GM12878 (cell line): Measurements from ENCODE around the gene ARL16. TPM values are rescaled to one million over a fixed set of nuclear protein-coding genes. Genes with fewer than 3 reads are reported as not detected.

ENCODE experiments used
- ATF2 ChIP-seq: IDR thresholded peaks from 2 replicates; pipeline ENCODE4 v1.6.1; 2012; ENCODE audit warnings: low read length, inconsistent platforms
- BHLHE40 ChIP-seq, 2 experiments: fragments of 450-650 bp in 1 of 2; IDR thresholded peaks; 2 replicates each; pipeline ENCODE4 v1.6.1; 2011 to 2017; ENCODE audit warnings: low read depth in 2 of 2, borderline replicate concordance in 1 of 2, improper control_type of control experiment in 1 of 2, low read length in 1 of 2, mild to moderate bottlenecking in 1 of 2
- CEBPZ ChIP-seq: fragments of 150-350 bp; IDR thresholded peaks from 2 replicates; pipeline ENCODE4 v1.6.1; 2016; ENCODE audit warnings: low read depth, low read length
- CHD2 ChIP-seq: IDR thresholded peaks from 2 replicates; pipeline ENCODE4 v1.6.1; 2011; ENCODE audit warnings: low read depth, low read length, improper control_type of control experiment, borderline replicate concordance
- CREB1 ChIP-seq: IDR thresholded peaks from 2 replicates; pipeline ENCODE4 v1.6.1; 2012; ENCODE audit warnings: low read depth, mild to moderate bottlenecking, inconsistent platforms
- E2F8 ChIP-seq: fragments of 450-650 bp; IDR thresholded peaks from 2 replicates; pipeline ENCODE4 v1.6.1; 2018; ENCODE audit warnings: mild to moderate bottlenecking, low read depth, moderate library complexity; ENCODE audit not compliant: partially characterized antibody
- HDAC6 ChIP-seq: fragments of 200-600 bp; sonication (generic); IDR thresholded peaks from one replicate; pipeline ENCODE4 v1.8.0; 2017; ENCODE audit warnings: antibody characterized with exemption; ENCODE audit not compliant: unreplicated experiment
- IKZF2 ChIP-seq, 2 experiments: fragments of 450-650 bp; IDR thresholded peaks; 2 replicates each; pipeline ENCODE4 v1.6.1; 2017; ENCODE audit warnings: mild to moderate bottlenecking in 2 of 2, moderate library complexity in 2 of 2
- KAT2A ChIP-seq: conservative IDR thresholded peaks from 2 replicates; pipeline ENCODE4 v1.6.1; 2011; ENCODE audit warnings: low read depth, low read length; ENCODE audit not compliant: control insufficient read depth
- NFYA ChIP-seq: IDR thresholded peaks from 2 replicates; pipeline ENCODE4 v1.6.1; 2011; ENCODE audit warnings: low read depth, mild to moderate bottlenecking, low read length, improper control_type of control experiment, borderline replicate concordance
- NFYB ChIP-seq: IDR thresholded peaks from 2 replicates; pipeline ENCODE4 v1.6.1; 2011; ENCODE audit warnings: low read depth, mild to moderate bottlenecking, low read length, improper control_type of control experiment, moderate library complexity; ENCODE audit not compliant: insufficient read depth
- PAX5 ChIP-seq: IDR thresholded peaks from 2 replicates; pipeline ENCODE4 v1.6.1; 2011; ENCODE audit warnings: low read depth, low read length, borderline replicate concordance
- RCOR1 ChIP-seq: conservative IDR thresholded peaks from 2 replicates; pipeline ENCODE4 v1.6.1; 2012; ENCODE audit warnings: low read depth, low read length, improper control_type of control experiment
- RELA ChIP-seq: fragments of 450-650 bp; IDR thresholded peaks from 2 replicates; pipeline ENCODE4 v1.8.0; 2014; ENCODE audit warnings: borderline replicate concordance; ENCODE audit not compliant: partially characterized antibody
- SMAD5 ChIP-seq: IDR thresholded peaks from 2 replicates; pipeline ENCODE4 v1.6.1; 2016; ENCODE audit warnings: antibody characterized with exemption, low read depth
- TCF3 ChIP-seq: IDR thresholded peaks from 2 replicates; pipeline ENCODE4 v1.6.1; 2012; ENCODE audit warnings: low read depth, mild to moderate bottlenecking, low read length, borderline replicate concordance; ENCODE audit not compliant: insufficient read depth
- TCF7 ChIP-seq: IDR thresholded peaks from 2 replicates; pipeline ENCODE4 v1.6.1; 2014; ENCODE audit warnings: antibody characterized with exemption, borderline replicate concordance
- ZNF24 ChIP-seq: fragments of 450-650 bp; IDR thresholded peaks from 2 replicates; pipeline ENCODE4 v1.6.1; 2017; ENCODE audit warnings: antibody characterized with exemption, mild to moderate bottlenecking
- polyA plus RNA-seq, 11 experiments: library from polyadenylated mRNA; depleted of rRNA in 4 of 11; unstranded in 6 of 11; stranded (reverse) in 5 of 11; fragments of >200 nt; fragmentation: Nextera tagmentation in 4 of 11; fragmentation: Illumina TruSeq in 1 of 11; extraction: Ambion mirVana in 4 of 11; extraction: Trizol in 1 of 11; gene quantifications; 1 replicate in 1 of 11; 2 replicates in 10 of 11; pipeline versions ENCODE4 v1.2.1 to v1.2.3, GENCODE V29; 2011 to 2016; ENCODE audit warnings: inconsistent platforms in 2 of 11, missing spikeins in 2 of 11, low read depth in 1 of 11
- total RNA-seq, 4 experiments: library from RNA; depleted of rRNA in 3 of 4; stranded (reverse); fragments of >200 nt in 3 of 4; fragmentation: Illumina TruSeq in 1 of 4; extraction: Trizol in 1 of 4; gene quantifications; 2 replicates each; pipeline versions ENCODE4 v1.2.1 to v1.2.3, GENCODE V29; 2013 to 2021
- TF ChIP-seq, protein P1 (sequence below): fragments of 450-650 bp; conservative IDR thresholded peaks from 2 replicates; pipeline ENCODE4 v1.6.1; 2017; ENCODE audit warnings: mild to moderate bottlenecking, moderate library complexity

ARL16 gene
- total and polyA plus RNA-seq, 10 of the 15 experiments (the other 5 are each of a cell fraction or from before 2014, with no cell fraction given) = 4.7 to 47.6 (median 30.9) TPM

- no peak for TF ChIP-seq HDAC6
- TF ChIP-seq KAT2A = no peak
- TF ChIP-seq RELA = no peak
- no peak for TF ChIP-seq ATF2
- TF ChIP-seq IKZF2 (IDR thresholded peaks at IDR 0.05) = peak in 1 of 2 experiments; percentile 5; a peak in 1 of 4 replicates
- TF ChIP-seq, protein P1, sequence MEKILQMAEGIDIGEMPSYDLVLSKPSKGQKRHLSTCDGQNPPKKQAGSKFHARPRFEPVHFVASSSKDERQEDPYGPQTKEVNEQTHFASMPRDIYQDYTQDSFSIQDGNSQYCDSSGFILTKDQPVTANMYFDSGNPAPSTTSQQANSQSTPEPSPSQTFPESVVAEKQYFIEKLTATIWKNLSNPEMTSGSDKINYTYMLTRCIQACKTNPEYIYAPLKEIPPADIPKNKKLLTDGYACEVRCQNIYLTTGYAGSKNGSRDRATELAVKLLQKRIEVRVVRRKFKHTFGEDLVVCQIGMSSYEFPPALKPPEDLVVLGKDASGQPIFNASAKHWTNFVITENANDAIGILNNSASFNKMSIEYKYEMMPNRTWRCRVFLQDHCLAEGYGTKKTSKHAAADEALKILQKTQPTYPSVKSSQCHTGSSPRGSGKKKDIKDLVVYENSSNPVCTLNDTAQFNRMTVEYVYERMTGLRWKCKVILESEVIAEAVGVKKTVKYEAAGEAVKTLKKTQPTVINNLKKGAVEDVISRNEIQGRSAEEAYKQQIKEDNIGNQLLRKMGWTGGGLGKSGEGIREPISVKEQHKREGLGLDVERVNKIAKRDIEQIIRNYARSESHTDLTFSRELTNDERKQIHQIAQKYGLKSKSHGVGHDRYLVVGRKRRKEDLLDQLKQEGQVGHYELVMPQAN = peak; percentile 79
- peak; percentile 61; the same call in 1 of the 2 replicates for TF ChIP-seq CREB1
- TF ChIP-seq TCF7 = no peak
- peak; percentile 94 for TF ChIP-seq SMAD5
- peak; percentile 48; the same call in 1 of the 2 replicates for TF ChIP-seq CEBPZ
- no peak for TF ChIP-seq ZNF24
- TF ChIP-seq RCOR1 = no peak
- 0 out of 2 replicates have a peak, but pooled peaks have one; percentile 32 for TF ChIP-seq TCF3
- TF ChIP-seq CHD2 = peak; percentile 92
- peak; percentile 93 for TF ChIP-seq NFYB
- peak; percentile 92 for TF ChIP-seq E2F8
- peak; percentile 86; the same call in 1 of the 2 replicates for TF ChIP-seq PAX5
- TF ChIP-seq BHLHE40 (IDR thresholded peaks at IDR 0.05; ENCODE audit: borderline replicate concordance in 1 of 2, low read depth in 2 of 2, low read length in 1 of 2) = no peak; a peak in 1 of 4 replicates
- peak; percentile 19; the same call in 1 of the 2 replicates for TF ChIP-seq NFYA
Measured at GRCh38 chr17:81666342-81667191, 17.0 kb downstream of the ARL16 start, which contains the start of the genes CCDC137 and OXLD1 (continued).
